ENCODE measurements around the gene MICAL3.

MICAL3 gene

GRCh38 chr22:17918840-17919239 is 105.5 kb downstream of the MICAL3 start:
- TF ChIP-seq OSR1 (CRISPR knock-in tag; IDR thresholded peaks at IDR 0.05): no peak
- no peak for TF ChIP-seq PPARA (CRISPR knock-in tag; IDR thresholded peaks at IDR 0.05; ENCODE audit: borderline replicate concordance)
- TF ChIP-seq CSRNP3 (CRISPR knock-in tag; IDR thresholded peaks at IDR 0.05): no peak
- TF ChIP-seq ZNF8 (CRISPR knock-in tag; IDR thresholded peaks at IDR 0.05): no peak
- TF ChIP-seq ZNF565 (CRISPR knock-in tag; conservative IDR thresholded peaks at IDR 0.05; ENCODE audit: low read depth): no peak
- no peak for TF ChIP-seq ARNTL (CRISPR knock-in tag; IDR thresholded peaks at IDR 0.05; ENCODE audit: borderline replicate concordance, low read depth)
- no peak for TF ChIP-seq CSDC2 (CRISPR knock-in tag; IDR thresholded peaks at IDR 0.05)
- no peak for TF ChIP-seq TSHZ2 (CRISPR knock-in tag; IDR thresholded peaks at IDR 0.05)
- no peak for TF ChIP-seq ESRRG (CRISPR knock-in tag; IDR thresholded peaks at IDR 0.05)
- no peak for TF ChIP-seq ZFP3 (CRISPR knock-in tag; IDR thresholded peaks at IDR 0.05)
- no peak for TF ChIP-seq ZNF70 (CRISPR knock-in tag; IDR thresholded peaks at IDR 0.05)
- peak; percentile 24 for ATAC-seq

GRCh38 chr22:17917490-17917983 is 106.8 kb downstream of the MICAL3 start:
- no peak for TF ChIP-seq ZNF565 (CRISPR knock-in tag; conservative IDR thresholded peaks at IDR 0.05; ENCODE audit: low read depth)
- TF ChIP-seq BACH2 (CRISPR knock-in tag; IDR thresholded peaks at IDR 0.05; ENCODE audit: borderline replicate concordance): no peak
- TF ChIP-seq ZNF70 (CRISPR knock-in tag; IDR thresholded peaks at IDR 0.05): no peak
- no peak for TF ChIP-seq PATZ1 (CRISPR knock-in tag; IDR thresholded peaks at IDR 0.05; ENCODE audit: borderline replicate concordance)
- TF ChIP-seq GLIS3 (CRISPR knock-in tag; IDR thresholded peaks at IDR 0.05): no peak
- no peak for TF ChIP-seq CSDC2 (CRISPR knock-in tag; IDR thresholded peaks at IDR 0.05)
- no peak for TF ChIP-seq TOX (CRISPR knock-in tag; IDR thresholded peaks at IDR 0.05; ENCODE audit: borderline replicate concordance)
- no peak for TF ChIP-seq ISL1 (CRISPR knock-in tag; IDR thresholded peaks at IDR 0.05)
- TF ChIP-seq RARB (CRISPR knock-in tag; IDR thresholded peaks at IDR 0.05): no peak
- TF ChIP-seq ZFP3 (CRISPR knock-in tag; IDR thresholded peaks at IDR 0.05): no peak
- no peak for TF ChIP-seq ZFP30 (CRISPR knock-in tag; IDR thresholded peaks at IDR 0.05)
- TF ChIP-seq ESRRG (CRISPR knock-in tag; IDR thresholded peaks at IDR 0.05): no peak
- no peak for TF ChIP-seq CREB5 (CRISPR knock-in tag; IDR thresholded peaks at IDR 0.05; ENCODE audit: low read depth)
- no peak for TF ChIP-seq TSHZ2 (CRISPR knock-in tag; IDR thresholded peaks at IDR 0.05)
- no peak for TF ChIP-seq ZC3H10 (CRISPR knock-in tag; IDR thresholded peaks at IDR 0.05)
- ATAC-seq: no peak
